ENCODE data around the gene MLIP. TPM values are rescaled to one million over a fixed set of nuclear protein-coding genes. Genes with fewer than 3 reads are reported as not detected.

Gene MLIP, protein sequence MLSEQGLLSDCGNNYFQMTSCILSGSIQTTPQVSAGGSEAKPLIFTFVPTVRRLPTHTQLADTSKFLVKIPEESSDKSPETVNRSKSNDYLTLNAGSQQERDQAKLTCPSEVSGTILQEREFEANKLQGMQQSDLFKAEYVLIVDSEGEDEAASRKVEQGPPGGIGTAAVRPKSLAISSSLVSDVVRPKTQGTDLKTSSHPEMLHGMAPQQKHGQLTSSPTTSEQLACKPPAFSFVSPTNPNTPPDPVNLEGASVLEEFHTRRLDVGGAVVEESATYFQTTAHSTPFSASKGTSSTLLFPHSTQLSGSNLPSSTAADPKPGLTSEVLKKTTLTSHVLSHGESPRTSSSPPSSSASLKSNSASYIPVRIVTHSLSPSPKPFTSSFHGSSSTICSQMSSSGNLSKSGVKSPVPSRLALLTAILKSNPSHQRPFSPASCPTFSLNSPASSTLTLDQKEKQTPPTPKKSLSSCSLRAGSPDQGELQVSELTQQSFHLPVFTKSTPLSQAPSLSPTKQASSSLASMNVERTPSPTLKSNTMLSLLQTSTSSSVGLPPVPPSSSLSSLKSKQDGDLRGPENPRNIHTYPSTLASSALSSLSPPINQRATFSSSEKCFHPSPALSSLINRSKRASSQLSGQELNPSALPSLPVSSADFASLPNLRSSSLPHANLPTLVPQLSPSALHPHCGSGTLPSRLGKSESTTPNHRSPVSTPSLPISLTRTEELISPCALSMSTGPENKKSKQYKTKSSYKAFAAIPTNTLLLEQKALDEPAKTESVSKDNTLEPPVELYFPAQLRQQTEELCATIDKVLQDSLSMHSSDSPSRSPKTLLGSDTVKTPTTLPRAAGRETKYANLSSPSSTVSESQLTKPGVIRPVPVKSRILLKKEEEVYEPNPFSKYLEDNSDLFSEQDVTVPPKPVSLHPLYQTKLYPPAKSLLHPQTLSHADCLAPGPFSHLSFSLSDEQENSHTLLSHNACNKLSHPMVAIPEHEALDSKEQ
- 0.32 TPM in 1 of 2 replicates, not detected in the other for total RNA-seq

DNA sequence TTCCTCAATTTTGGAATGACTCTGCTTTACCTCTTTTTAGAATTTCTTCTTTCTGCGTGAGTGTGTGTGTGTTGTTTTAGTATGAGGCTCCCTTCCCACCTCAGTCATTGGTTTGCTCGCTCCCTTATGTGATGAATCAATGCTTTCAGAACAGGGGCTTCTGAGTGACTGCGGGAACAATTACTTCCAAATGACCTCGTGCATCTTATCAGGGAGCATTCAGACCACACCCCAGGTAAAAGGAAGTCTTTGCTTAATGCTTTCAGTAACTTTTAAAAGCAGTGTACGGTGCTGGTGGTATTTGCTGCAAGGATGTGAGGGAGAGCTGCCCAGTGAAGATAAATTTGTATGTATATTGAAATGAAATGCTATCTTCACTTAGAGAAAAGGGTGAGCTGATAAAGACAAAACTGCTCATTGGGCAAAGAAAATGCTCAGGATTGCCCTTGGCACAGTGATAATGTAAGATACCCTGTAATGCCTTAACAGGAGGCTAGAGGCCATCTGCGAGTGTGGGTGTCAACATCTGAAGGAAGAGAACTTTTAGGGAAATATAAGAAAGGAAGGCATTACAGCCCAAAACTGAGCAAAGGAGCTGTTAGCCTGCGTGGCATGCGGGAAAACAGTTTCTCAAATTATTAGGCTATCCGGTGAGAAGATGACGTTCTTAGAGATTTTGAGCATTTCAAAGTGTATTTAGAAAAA is at the start of gene MLIP:
Gene MLIP, plus strand, starts transcription at position 103 of the 705 bp plus-strand sequence. Its CDS starts 37 bp downstream, at position 140.

DNA sequence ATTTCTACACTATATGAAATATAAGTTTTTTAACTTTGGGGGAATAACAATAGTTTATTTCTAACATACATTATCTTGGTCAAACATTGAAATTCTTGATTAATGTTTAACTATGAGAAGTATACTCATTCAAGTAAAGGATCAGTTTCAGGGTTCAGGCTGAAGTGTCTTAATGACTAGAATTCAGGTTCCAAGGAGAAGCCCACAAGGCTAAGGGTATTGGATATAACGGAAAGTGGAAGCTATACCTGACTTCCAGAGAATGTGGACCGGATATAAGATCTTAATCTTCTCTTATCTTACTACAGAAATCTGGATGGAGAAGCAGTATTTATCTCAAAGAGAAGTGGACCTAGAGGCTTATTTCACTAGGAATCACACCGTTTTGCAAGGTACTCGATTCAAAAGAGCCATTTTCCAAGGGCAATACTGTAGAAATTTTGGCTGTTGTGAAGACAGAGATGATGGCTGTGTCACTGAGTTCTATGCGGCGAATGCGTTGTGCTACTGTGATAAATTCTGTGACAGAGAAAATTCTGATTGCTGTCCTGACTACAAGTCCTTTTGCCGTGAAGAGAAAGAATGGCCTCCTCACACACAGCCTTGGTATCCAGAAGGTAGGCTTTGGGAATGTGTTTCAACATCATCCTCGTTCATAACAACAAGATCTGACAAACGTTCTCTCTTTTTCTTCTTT is 197.2 kb downstream of the MLIP start, which contains the start of gene TINAG:
Gene TINAG, plus strand, starts transcription at position 153 of the 697 bp plus-strand sequence. Its CDS starts 110 bp downstream, at position 263.

Other genes with a start within 250 kb of the MLIP start
- not detected in 2 replicates for gene TINAG, start 197.0 kb downstream of the MLIP start, total RNA-seq

Measured in bronchial smooth muscle cell (primary cell).